AG09309 (cell line): ENCODE data around the gene RASA2.

Source experiments
- DNase-seq: peaks from one replicate; pipeline ENCODE4 v3.0.0-alpha.2; 2010; ENCODE audit warnings: low read depth
- H3K4me3 ChIP-seq: 2 replicates; pipeline ENCODE4 v1.5.1; 2011; ENCODE audit warnings: mild to moderate bottlenecking, low read depth, low read length, moderate library complexity; ENCODE audit not compliant: control insufficient read depth
- TF ChIP-seq, protein P1 (sequence below): IDR thresholded peaks from 2 replicates; pipeline ENCODE4 v1.5.1; 2011; ENCODE audit warnings: mild to moderate bottlenecking, low read depth, low read length, inconsistent platforms; ENCODE audit not compliant: insufficient read depth, control insufficient read depth; ENCODE audit errors: missing control alignments

RASA2 gene

DNA sequence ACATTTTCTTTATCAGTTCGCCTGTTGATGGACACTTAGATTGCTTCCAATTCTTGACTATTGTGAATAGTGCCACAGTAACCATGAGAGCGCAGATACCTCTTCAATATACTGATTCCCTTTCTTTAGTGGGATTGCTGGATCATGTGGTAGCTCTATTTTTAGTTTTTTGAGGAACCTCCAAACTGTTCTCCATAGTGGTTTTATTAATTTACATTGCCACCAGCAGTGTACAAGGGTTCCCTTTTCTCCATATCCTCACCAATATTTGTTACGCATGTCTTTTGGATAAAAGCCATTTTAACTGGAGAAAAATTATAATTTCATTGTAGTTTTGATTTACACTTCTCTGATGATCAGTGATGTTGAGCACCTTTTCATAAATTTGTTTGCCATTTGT is 59.3 kb downstream of the RASA2 start:
- TF ChIP-seq, protein P1, sequence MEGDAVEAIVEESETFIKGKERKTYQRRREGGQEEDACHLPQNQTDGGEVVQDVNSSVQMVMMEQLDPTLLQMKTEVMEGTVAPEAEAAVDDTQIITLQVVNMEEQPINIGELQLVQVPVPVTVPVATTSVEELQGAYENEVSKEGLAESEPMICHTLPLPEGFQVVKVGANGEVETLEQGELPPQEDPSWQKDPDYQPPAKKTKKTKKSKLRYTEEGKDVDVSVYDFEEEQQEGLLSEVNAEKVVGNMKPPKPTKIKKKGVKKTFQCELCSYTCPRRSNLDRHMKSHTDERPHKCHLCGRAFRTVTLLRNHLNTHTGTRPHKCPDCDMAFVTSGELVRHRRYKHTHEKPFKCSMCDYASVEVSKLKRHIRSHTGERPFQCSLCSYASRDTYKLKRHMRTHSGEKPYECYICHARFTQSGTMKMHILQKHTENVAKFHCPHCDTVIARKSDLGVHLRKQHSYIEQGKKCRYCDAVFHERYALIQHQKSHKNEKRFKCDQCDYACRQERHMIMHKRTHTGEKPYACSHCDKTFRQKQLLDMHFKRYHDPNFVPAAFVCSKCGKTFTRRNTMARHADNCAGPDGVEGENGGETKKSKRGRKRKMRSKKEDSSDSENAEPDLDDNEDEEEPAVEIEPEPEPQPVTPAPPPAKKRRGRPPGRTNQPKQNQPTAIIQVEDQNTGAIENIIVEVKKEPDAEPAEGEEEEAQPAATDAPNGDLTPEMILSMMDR: no peak
- DNase-seq: no peak
- no peak overlapping the region for H3K4me3 ChIP-seq

DNA sequence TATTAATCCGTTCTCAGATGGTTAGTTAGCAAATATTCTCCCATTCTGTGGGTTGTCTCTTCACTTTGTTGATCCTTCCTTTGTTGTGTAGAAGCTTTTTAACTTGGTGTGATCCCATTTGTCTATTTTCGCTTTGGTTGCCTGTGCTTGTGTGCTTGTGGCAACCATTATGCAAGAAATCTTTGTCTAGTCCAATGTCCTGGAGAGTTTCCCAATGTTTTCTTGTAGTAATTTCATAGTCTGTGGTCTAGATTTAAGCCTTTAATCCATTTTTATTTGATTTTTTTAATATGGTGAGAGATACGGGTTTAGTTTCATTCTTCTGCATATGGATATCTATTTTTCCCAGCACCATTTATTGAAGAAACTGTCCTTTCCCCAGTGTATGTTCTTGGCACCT is 59.8 kb downstream of the RASA2 start:
- H3K4me3 ChIP-seq: no peak overlapping the region
- TF ChIP-seq, protein P1: no peak
- DNase-seq: no peak

DNA sequence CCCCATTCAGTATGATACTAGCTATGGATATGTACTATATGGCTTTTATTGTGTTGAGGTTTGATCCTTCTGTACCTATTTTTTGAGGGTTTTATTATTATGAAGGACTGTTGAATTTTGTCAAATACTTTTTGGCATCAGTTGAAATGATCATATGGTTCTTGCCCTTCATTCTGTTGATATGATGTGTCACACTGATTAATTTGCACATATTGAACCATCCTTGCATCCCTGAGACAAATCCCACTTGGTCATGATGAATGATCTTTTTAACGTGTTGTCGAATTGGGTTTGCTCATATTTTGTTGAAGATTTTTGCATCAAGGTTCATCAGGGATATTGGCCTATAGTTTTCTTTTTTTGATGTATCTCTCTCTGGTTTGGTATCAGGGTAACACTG is 61.0 kb downstream of the RASA2 start:
- no peak overlapping the region for H3K4me3 ChIP-seq
- TF ChIP-seq, protein P1: no peak

DNA sequence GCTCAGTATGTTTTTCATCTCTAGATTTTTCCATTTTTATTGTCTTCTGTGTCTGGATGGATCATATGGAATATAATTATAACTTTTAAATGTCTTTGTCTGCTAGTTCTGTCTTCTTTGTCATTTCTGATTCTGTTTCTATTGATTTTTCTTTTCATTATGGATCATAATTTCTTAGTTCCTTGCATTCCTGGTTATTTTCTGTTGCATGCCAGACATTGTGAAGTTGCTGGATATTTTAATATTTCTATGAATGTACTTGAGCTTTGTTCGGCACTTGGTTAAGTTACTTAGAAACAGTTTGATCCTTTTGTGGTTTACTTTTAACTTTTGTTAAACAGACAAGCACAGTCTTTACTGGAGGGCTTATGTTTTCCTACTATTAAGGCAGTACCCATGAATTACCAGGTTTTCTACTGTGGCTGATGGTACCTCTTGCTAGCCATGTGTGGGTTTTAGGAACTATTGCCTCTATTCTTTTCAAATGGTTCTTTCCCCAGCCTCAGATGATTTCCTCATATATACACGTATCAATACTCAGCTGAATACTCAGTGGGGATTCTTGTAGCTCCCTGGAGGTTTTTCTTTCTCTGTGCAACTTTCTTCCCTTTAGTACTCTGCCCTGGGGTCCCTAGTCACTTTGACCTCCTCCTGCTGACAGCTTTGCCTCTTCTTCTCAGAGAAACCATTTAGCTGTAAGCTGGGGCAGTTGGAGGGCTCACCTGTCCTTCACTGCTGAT is 64.3 kb downstream of the RASA2 start:
- DNase-seq: no peak
- TF ChIP-seq, protein P1: no peak
- no peak overlapping the region for H3K4me3 ChIP-seq

More for the DNA sequence above, 61.0 kb downstream of the RASA2 start:
- DNase-seq: no peak

DNA sequence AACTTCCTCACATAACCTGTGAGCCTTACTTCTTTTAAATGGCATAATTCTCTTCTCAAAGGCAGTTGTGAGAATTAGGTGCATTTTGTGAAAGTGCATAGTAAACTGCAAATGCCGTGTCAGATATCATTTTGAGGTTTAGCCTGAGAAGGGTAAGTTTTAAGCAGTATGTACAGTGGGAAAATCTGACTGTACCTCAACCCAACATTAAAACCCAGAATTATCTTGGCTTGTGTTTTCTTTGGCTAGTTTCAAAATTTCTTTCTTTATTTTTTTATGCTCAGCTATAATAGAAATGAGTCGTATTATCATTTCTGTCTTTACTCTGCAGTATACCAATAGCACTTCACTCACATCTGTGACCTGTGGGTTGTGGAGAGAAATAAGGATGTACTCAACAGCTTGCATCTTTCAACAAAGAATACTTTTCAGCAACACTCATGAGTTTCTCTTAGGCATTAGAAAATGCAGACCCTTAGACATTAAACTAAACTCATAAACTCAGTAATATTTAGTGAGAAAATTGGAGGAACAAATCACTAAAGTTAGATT is 65.7 kb downstream of the RASA2 start:
- TF ChIP-seq, protein P1: no peak
- H3K4me3 ChIP-seq: no peak overlapping the region
- DNase-seq: no peak

DNA sequence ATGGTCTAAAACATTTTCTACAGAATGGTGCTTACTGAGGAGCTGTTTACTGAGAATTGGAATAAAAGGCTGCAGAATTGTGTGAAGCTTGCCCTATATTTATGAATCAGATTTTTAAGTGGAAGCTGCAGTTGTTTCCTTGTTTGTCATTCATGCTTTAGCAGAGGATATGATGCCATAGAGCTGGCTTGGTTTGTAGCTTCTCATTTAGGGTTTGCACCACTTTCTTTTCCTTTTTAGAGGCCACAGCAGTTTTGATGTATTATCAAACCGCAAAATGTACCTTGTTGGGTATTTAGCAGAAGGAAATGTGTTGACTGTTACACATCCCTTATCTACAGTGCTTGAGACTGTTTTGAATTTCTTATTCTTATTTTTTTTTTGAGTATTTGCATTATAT is 66.2 kb downstream of the RASA2 start:
- no peak for DNase-seq
- TF ChIP-seq, protein P1: no peak
- H3K4me3 ChIP-seq: no peak overlapping the region
